ENCODE results near the gene ZC3HAV1.

Gene ZC3HAV1

DNA sequence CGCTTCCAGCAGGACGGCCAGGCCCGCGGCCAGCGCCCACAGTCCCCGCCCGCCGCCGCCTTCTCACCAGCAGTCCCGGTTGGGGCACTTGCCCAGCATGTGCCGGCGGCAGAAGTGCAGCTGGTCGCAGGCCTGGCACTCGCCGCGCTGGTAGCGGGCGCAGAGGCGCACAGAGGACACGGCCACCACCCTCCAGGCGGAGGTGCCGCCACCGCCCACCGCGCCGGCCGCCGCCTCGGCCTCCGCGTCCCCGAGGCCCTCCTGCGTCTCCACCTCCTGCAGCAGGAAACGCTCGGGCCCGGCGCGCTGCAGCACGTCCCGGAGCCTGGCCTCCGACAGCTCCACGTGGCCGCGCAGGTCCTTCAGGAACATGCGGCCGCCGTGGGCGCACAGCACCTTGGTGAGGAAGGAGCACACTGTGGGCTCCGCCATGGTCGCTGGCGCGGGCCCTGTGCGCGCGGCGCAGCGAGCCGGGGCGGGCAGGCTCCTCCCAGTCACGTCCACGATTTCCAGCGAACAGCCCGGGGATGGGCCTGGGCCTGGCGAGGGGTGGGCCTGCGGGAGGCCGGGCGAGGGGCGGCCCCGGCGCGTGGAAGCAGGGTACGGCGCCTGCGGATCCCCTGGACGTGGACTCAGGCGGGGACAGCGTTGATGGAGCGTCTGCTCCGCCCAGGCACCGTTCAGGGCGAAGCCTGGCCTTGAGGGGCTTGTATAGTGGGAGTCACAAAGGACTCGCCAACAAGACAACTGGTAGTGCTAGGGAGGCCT, 73.8 kb downstream of the ZC3HAV1 start, which contains the start of gene ZC3HAV1L:
Gene ZC3HAV1L, minus strand, starts transcription at position 457 of the 768 bp plus-strand sequence. Its CDS starts 25 bp downstream, at position 432.
- H3K4me3 ChIP-seq (replicated peaks; ENCODE audit: insufficient read depth, low read length), result peak within 1 kb of the TSS; percentile 40
- DNase-seq (ENCODE audit: low read depth in 1 of 2, low spot score in 1 of 2), result peak in 1 of 2 experiments; percentile 14
- TF ChIP-seq, protein P1, sequence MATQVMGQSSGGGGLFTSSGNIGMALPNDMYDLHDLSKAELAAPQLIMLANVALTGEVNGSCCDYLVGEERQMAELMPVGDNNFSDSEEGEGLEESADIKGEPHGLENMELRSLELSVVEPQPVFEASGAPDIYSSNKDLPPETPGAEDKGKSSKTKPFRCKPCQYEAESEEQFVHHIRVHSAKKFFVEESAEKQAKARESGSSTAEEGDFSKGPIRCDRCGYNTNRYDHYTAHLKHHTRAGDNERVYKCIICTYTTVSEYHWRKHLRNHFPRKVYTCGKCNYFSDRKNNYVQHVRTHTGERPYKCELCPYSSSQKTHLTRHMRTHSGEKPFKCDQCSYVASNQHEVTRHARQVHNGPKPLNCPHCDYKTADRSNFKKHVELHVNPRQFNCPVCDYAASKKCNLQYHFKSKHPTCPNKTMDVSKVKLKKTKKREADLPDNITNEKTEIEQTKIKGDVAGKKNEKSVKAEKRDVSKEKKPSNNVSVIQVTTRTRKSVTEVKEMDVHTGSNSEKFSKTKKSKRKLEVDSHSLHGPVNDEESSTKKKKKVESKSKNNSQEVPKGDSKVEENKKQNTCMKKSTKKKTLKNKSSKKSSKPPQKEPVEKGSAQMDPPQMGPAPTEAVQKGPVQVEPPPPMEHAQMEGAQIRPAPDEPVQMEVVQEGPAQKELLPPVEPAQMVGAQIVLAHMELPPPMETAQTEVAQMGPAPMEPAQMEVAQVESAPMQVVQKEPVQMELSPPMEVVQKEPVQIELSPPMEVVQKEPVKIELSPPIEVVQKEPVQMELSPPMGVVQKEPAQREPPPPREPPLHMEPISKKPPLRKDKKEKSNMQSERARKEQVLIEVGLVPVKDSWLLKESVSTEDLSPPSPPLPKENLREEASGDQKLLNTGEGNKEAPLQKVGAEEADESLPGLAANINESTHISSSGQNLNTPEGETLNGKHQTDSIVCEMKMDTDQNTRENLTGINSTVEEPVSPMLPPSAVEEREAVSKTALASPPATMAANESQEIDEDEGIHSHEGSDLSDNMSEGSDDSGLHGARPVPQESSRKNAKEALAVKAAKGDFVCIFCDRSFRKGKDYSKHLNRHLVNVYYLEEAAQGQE (IDR thresholded peaks at IDR 0.05; ENCODE audit: insufficient replicate concordance, low read depth), result no peak
- no peak for TF ChIP-seq GABPA (IDR thresholded peaks at IDR 0.05; ENCODE audit: low read depth)
- no peak for TF ChIP-seq CTCF (IDR thresholded peaks at IDR 0.05; ENCODE audit: insufficient read depth, low read length)
- no peak for TF ChIP-seq POLR2AphosphoS5 (IDR thresholded peaks at IDR 0.05; ENCODE audit: low read depth)
- TF ChIP-seq SPI1 (IDR thresholded peaks at IDR 0.05; ENCODE audit: borderline replicate concordance, low read depth), result no peak
- H3K27ac ChIP-seq (replicated peaks), result no peak within 1 kb of the TSS
- peaks cover 7% of the 10 kb centered on the region for H3K27me3 ChIP-seq (ENCODE audit: insufficient read depth, poor library complexity, severe bottlenecking)

DNA sequence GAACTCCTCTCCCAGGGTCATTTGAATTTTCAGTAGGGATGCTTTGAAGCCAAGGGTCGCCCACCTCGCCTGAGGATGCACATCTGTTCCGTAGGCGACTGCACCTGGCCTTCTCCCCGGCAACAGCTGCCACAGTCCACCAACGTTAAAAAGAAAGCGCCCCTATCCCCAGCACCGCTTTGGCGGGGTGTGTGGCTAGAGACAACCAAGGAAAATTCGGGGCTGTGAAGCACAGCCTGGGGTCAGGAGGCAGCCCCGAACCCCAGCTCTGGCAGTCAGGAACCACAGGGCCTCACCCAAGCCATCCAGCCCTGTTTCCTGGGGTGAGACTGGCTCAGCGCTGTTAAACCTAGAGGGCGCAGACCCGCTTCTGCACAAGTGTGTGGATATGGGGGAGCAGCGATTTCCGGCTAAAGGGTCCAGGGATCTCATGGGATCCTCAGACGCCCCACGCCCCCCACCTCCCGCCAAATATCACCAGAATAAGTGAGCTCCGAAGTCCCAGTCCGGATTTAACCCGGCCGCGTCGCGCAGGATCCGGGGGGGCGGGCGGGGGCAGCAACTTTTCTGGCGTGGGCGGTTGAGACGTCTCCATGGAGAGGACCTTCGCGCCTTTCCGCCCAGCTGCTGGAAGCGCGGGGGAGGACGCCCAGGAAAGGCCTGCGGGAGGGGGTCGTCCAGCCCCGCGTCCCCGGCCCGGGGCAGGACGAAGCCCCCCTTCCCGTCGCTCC, 74.5 kb downstream of the ZC3HAV1 start:
- TF ChIP-seq POLR2AphosphoS5 (IDR thresholded peaks at IDR 0.05; ENCODE audit: low read depth) (no peak), GABPA (IDR thresholded peaks at IDR 0.05; ENCODE audit: low read depth) (no peak), CTCF (IDR thresholded peaks at IDR 0.05; ENCODE audit: insufficient read depth, low read length) (no peak), SPI1 (IDR thresholded peaks at IDR 0.05; ENCODE audit: borderline replicate concordance, low read depth) (no peak)
- no peak for DNase-seq (ENCODE audit: low read depth in 1 of 2, low spot score in 1 of 2)
- Histone ChIP-seq H3K27ac (replicated peaks) (no peak overlapping the region), H3K27me3 (ENCODE audit: insufficient read depth, poor library complexity, severe bottlenecking) (peaks cover 7% of the 10 kb centered on the region), H3K4me3 (replicated peaks; ENCODE audit: insufficient read depth, low read length) (peak overlapping the region; percentile 40)

DNA sequence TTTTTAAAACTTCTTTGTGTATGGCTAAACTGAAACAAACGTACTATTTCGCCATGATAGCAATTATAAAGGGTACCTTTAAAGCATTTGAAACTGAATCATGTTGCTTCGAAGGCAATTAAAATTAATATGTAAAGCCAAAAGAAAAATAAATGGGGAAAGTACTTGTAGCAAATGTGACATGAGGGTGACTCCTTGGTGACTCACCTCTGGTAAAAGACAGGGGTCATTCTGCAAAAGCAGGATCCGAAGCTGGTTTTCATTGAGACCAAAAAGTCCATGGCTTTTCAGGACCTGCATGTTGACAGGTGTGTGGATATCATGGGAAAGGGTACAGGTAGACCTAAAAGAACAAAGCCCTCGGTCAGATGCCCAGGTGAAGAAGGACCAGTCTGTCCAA, 75.2 kb downstream of the ZC3HAV1 start:
- Histone ChIP-seq H3K27ac (replicated peaks) (no peak overlapping the region), H3K4me3 (replicated peaks; ENCODE audit: insufficient read depth, low read length) (no peak overlapping the region), H3K27me3 (ENCODE audit: insufficient read depth, poor library complexity, severe bottlenecking) (peaks cover 7% of the 10 kb centered on the region)
- no peak for DNase-seq (ENCODE audit: low read depth in 1 of 2, low spot score in 1 of 2)
- TF ChIP-seq SPI1 (IDR thresholded peaks at IDR 0.05; ENCODE audit: borderline replicate concordance, low read depth), result no peak
- no peak for TF ChIP-seq POLR2AphosphoS5 (IDR thresholded peaks at IDR 0.05; ENCODE audit: low read depth)
- TF ChIP-seq, protein P1 (IDR thresholded peaks at IDR 0.05; ENCODE audit: insufficient replicate concordance, low read depth), result no peak
- no peak for TF ChIP-seq GABPA (IDR thresholded peaks at IDR 0.05; ENCODE audit: low read depth)
- TF ChIP-seq CTCF (IDR thresholded peaks at IDR 0.05; ENCODE audit: insufficient read depth, low read length), result no peak

Data from HL-60 (cell line).